ENCODE results near the gene GRK2. TPM values are rescaled to one million over a fixed set of nuclear protein-coding genes. Genes with fewer than 3 reads are reported as not detected.

The GRK2 gene
- total RNA-seq, 1 experiment from 2014 or later = 69.8 TPM

- Mint-ChIP-seq H3K4me3 (ENCODE audit: low read depth, unreplicated experiment) (peak overlapping the region; percentile 100), H3K4me1 (ENCODE audit: low read depth, unreplicated experiment) (peaks cover 28% of the 10 kb centered on the region), H3K9me3 (ENCODE audit: low read depth, unreplicated experiment) (no peaks in the 10 kb centered on the region), H3K27ac (ENCODE audit: unreplicated experiment) (no peak overlapping the region), H3K36me3 (ENCODE audit: insufficient read depth, unreplicated experiment) (peaks cover 48% of the 10 kb centered on the region), H3K27me3 (ENCODE audit: unreplicated experiment) (no peaks in the 10 kb centered on the region)
- TSS peak; percentile 34 for BruUV-seq (replicated peaks)
- DNase-seq = no peak
- intact Hi-C loops (cut with micrococcal nuclease; ENCODE audit: unreplicated experiment) = loop anchor here (10.0 kb wide), 1 partner anchor 116 kb away; no protein-coding TSS in a partner anchor
- TF ChIP-seq CTCF (IDR thresholded peaks at IDR 0.05; ENCODE audit: unreplicated experiment) = no peak
- CTCF ChIA-PET = interaction anchor here (2.4 kb wide), 1 partner anchor 49 kb away, joined by 24 read pairs; no protein-coding TSS in a partner anchor
Observed at GRCh38 chr11:67268081-67268961, 2.0 kb downstream of the GRK2 start.

- CTCF ChIA-PET = no interaction called here
- DNase-seq = no peak
- BruUV-seq (replicated peaks) = no TSS peak
- H3K27ac Mint-ChIP-seq (ENCODE audit: unreplicated experiment) = no peak overlapping the region
- peaks cover 48% of the 10 kb centered on the region for H3K36me3 Mint-ChIP-seq (ENCODE audit: insufficient read depth, unreplicated experiment)
- peaks cover 27% of the 10 kb centered on the region for H3K4me1 Mint-ChIP-seq (ENCODE audit: low read depth, unreplicated experiment)
- peak overlapping the region; percentile 14 for H3K4me3 Mint-ChIP-seq (ENCODE audit: low read depth, unreplicated experiment)
- H3K27me3 Mint-ChIP-seq (ENCODE audit: unreplicated experiment) = no peaks in the 10 kb centered on the region
- no peaks in the 10 kb centered on the region for H3K9me3 Mint-ChIP-seq (ENCODE audit: low read depth, unreplicated experiment)
- intact Hi-C loops (cut with micrococcal nuclease; ENCODE audit: unreplicated experiment) = loop anchor here (10.0 kb wide), 1 partner anchor 116 kb away; no protein-coding TSS in a partner anchor
- TF ChIP-seq CTCF (IDR thresholded peaks at IDR 0.05; ENCODE audit: unreplicated experiment) = no peak
Observed at GRCh38 chr11:67268962-67269268, 2.6 kb downstream of the GRK2 start.

GRCh38 chr11:67269401-67270255 lies 3.4 kb downstream of the GRK2 start:
- no peaks in the 10 kb centered on the region for H3K9me3 Mint-ChIP-seq (ENCODE audit: low read depth, unreplicated experiment)
- CTCF ChIA-PET = interaction anchor here (1.4 kb wide), 1 partner anchor 48 kb away, joined by 5 read pairs; no protein-coding TSS in a partner anchor
- H3K27ac Mint-ChIP-seq (ENCODE audit: unreplicated experiment) = no peak overlapping the region
- TF ChIP-seq CTCF (IDR thresholded peaks at IDR 0.05; ENCODE audit: unreplicated experiment) = no peak
- no peak for DNase-seq
- no TSS peak for BruUV-seq (replicated peaks)
- peak overlapping the region; percentile 14 for H3K4me3 Mint-ChIP-seq (ENCODE audit: low read depth, unreplicated experiment)
- intact Hi-C loops (cut with micrococcal nuclease; ENCODE audit: unreplicated experiment) = loop anchor here (10.0 kb wide), 1 partner anchor 115 kb away; no protein-coding TSS in a partner anchor
- peaks cover 27% of the 10 kb centered on the region for H3K4me1 Mint-ChIP-seq (ENCODE audit: low read depth, unreplicated experiment)
- peaks cover 51% of the 10 kb centered on the region for H3K36me3 Mint-ChIP-seq (ENCODE audit: insufficient read depth, unreplicated experiment)
- H3K27me3 Mint-ChIP-seq (ENCODE audit: unreplicated experiment) = no peaks in the 10 kb centered on the region

All from Calu3 (cell line).